Measurements from ENCODE around the gene ERC1.
"Not testable (repeated sequence)": the region's sequence is repeated elsewhere in the genome, so short reads cannot be mapped to it uniquely, and the experiment has no call there.

Gene ERC1

DNA sequence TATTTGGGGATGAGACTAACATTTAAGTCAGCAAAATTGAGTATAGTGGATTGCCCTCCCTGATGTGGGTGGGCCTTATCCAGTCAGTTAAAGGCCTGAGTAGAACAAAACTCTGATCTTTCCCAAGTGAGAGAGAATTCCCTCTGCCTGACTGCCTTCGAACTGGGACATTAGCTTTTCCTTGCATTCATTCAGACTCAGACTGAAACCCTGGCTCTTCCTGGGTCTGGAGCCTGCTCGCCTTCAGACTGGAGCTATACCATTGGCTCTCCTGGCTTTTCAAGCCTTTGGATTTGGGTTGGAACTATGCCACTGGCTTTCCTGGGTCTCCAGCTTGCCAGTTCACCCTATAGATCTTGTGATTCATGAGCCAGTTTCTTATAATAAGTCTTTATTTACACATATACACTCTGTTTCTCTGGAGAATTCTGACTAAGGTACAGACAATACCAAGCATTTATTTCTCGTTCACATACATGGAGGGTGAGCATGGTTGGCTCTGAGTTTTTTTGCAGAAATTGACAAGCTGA lies 296.5 kb downstream of the ERC1 start:
- DNase-seq (ENCODE audit: low read depth in 2 of 2) = no peak

DNA sequence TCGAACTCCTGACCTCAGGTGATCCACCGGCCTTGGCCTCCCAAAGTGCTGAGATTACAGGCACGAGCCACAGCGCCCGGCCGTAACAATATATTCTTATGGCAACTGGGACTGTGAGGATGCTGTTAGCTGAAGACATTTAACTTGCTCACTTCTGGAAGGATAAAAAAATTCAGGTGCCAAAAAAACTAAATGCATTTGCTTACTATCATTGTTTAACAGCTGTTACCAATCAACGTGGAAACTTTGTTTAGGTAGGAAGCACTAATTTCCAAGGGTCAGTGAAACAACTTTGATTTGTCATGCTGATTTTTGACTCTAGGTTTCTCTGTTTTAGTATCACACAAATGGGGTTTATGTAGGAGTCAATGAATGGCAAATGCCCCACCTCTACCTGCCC lies 297.3 kb downstream of the ERC1 start:
- DNase-seq (ENCODE audit: low read depth in 2 of 2) = no peak

DNA sequence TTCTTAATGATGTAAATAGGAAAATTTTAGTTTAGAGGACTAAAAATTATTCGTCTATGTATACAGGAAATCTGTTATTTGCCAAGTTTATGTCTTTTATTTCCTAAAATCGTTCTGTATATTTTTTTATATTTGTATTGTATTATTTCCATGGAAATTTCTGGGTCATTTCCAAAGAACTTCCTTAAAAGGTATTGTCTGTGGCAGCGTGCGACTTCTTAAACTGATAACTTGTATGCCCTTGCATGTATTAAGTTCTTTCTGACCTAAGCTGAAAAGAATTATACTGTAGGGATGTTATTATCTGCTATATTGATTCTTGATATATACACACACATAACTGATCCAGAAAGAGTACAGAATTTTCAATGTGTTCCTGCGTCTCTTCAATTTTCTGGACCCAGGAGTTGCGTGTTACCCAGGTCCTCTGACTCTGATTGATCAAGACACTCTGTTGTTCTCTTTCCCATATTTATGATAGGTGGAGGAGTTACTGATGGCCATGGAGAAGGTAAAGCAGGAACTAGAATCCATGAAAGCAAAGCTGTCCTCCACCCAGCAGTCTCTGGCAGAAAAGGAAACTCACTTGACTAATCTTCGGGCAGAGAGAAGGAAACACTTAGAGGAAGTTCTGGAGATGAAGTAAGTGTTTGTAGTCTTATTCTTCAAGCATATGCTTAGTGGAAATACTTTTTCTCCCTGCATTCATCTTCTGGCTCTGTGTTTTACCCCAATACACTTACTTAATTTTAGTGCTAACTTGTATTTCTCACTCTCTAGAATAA lies 298.5 kb downstream of the ERC1 start:
- DNase-seq (ENCODE audit: low read depth in 2 of 2) = no peak

DNA sequence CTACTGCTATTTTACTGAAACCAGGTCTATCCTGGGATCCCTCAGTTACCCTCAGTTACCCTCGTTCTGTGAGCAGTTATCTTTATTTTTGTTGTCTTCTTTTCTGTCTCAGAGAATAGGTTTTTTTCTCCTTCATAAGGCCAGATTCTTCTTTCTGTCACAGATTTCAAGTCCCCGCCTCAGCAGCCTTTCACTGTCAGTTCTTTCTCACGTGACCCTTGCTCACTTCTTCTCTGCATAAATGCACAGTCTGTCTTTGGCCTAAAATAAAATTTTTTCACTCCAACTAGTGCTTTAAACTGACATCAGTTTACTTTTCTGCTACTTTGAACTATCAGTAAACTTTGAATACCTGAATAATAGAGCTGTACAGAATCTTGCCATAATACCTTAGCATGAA lies 299.7 kb downstream of the ERC1 start:
- no peak for DNase-seq (ENCODE audit: low read depth in 2 of 2)

DNA sequence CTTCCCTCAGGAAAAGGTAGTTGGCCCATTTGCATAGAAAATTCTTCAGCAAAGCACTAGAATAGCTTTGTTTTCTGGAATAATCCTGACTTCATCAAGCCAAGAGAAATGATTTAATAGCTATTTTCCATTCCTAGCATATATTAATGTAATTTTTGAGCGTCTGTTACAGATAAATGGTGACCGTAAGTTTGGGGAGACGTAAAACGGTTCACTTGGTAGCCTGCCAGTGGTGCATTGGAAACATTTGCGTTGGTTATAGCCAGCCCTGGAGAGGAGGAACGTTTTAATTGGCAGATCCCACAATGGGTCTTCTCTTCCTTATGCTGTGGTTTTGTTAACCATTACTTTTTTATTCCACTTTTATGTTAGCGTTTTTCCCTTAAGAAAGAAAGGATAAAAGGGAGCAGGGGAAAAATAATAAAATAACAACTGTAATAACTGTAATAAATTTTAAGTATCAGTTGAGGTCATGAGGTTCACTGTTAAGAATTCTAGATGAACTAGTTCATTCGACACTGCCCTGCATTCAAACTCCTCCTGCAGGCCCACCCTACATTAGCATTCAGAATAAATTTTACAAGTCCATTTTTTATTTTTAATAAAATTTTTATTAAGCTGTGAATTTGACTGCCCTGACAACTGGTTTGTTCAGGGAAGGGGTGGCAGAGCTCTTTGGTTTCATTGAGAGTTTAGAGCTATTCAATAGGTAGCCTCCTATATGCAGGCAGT lies 300.7 kb downstream of the ERC1 start:
- DNase-seq (ENCODE audit: low read depth in 2 of 2) = no peak

DNA sequence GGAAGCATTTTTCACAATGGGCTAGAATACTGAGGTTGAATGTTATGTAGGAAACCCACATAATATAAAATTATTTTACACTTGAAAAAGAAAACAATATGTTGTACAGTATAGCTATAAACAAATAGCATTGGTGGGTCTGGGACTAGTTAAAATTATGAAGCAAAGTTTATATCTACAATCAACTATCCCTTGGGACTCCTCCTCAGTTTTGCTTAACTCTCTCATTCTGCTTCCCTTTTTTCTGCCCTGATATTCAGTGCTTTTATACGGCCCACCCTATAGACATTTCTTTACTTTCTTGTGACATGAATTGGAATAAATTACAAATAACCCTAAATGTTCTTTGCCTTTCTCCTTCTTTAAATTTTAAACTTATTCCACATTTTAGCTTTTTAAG lies 302.9 kb downstream of the ERC1 start:
- no peak for DNase-seq (ENCODE audit: low read depth in 2 of 2)

DNA sequence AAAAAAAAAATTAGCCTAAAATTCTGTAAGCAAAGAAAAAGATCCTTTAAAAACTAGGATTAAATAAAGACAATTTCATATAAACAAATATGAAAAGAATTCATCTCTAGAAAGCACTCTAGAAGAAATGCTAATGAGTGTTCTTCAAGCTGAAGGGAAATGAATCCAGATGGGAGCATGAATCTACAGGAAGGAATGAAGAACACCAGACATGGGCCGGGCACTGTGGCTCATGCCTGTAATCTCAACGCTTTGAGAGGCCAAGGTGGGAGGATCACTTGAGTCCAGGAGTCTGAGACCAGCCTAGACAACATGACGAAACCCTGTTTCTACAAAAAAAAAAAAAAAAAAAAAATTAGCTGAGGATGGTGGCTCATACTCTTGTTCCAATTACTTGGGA lies 306.2 kb downstream of the ERC1 start:
- no peak for DNase-seq (ENCODE audit: low read depth in 2 of 2)

DNA sequence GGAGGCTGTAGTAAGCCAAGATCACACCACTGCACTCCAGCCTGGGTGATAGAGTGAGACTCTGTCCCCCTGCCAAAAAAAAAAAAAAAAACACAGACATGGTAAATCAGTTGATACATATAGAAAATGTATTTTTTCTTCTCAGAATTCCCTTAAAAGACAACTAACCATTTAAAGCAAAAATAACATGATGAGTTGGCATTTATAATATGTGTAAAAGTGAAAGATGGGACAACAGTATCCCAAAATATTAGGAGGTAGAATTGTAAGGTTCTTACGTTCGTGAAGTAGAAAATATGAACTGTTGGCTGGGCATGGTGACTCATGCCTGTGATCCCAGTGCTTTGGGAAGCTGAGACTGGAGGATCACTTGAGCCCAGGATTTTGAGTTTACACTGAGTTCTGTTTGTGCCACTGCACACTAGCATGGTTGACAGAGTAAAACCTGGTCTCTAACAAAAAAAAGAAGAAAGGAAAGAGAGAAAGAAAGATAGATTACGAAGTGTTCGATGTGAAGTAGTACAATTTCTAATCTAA lies 306.7 kb downstream of the ERC1 start:
- DNase-seq (ENCODE audit: low read depth in 2 of 2) = no peak

DNA sequence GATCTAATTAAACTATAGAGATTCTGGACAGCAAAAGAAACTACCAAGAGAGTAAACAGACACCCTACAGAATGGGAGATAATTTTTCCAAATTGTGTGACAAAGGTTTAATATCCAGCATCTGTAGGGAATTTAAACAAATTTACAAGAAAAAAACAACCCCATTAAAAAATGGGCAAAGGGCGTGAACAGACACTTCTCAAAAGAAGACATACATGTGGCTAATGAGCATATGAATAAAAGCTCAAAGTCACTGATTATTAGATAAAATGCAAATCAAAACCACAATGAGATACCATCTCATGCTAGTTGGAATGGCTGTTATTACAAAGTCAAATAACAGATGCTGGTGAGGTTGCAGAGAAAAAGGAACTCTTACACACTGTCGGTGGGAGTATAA lies 309.4 kb downstream of the ERC1 start:
- DNase-seq (ENCODE audit: low read depth in 2 of 2) = no peak

DNA sequence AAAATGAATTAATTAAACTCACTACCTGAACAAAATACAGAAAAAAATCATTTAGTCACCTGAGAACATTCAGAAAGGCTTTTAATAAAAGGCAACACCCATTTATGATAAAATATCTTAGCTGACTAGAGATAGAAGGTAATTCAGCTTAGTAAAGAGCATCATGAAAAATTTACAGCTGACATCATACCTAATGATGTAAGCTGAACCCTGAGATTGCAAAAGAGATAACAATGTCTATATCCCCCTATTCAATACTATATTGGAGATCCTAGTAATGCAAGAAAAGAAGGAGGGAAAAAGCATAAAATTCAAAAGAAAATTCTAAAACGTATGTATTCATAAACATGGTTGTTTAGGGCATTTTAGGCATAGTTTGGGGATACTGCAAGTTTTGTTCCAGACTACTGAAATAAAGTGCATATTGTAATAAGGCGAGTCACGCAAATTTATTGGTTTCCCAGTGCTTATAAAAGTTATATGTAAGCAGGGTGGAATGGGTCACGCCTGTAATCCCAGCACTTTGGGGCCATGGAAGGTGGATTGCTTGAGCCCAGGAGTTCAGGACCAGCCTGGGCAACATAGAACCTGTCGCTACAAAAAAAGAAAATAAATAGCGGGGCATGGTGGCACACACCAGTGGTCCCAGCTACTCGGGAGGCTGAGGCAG lies 311.3 kb downstream of the ERC1 start:
- DNase-seq (ENCODE audit: low read depth in 2 of 2) = no peak

DNA sequence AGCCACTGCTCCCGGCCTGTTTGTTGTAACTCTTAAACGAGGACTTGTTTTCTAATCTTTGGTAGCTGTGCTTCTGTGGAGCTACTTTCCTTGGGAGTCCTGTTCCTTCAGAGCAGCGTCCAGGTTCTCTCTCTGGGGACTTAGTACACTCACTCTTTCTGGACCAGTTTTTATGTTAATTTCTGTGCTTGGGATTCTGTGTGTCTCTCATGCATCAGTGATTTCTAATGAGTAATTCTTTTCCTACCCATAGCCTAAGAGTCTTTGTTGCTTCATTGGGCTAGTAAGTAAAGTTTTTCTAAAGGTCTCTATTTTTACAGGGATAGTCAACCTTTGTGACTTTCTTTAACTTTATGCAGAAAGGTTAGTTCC lies 314.0 kb downstream of the ERC1 start:
- no peak for DNase-seq (ENCODE audit: low read depth in 2 of 2)

DNA sequence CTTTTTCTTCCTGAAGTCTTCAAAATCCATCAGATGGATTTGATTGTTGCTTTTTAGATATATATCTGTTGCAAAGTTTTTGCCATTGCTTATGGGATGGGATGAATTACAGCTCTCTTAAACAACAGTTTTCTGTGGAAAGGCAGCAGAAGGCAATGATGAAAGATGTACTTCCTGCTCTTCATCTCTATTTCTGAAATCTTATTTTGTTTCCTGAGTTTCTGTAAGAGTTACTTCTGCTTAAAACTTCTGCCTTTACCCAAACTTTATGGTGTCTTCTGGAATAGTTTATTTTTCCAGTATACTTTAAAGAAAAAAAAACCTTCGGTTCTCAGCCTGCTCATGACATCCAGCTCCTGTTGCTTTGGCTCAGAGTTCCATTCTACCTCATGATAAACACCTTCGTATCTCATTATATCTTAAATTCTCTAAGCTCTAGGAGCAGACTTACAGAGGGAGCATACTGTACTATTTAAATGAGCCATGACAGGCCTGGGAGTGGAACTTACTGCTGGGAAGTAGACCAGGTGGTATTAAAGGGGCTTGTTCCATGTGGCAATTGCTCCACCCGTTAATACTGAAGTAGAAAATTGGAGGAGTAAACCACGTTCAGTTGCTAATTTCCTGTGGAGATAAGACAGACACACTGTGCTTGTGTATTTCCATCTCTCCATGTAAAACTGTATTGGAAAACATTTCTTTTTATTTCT lies 314.9 kb downstream of the ERC1 start:
- DNase-seq (ENCODE audit: low read depth in 2 of 2) = no peak

DNA sequence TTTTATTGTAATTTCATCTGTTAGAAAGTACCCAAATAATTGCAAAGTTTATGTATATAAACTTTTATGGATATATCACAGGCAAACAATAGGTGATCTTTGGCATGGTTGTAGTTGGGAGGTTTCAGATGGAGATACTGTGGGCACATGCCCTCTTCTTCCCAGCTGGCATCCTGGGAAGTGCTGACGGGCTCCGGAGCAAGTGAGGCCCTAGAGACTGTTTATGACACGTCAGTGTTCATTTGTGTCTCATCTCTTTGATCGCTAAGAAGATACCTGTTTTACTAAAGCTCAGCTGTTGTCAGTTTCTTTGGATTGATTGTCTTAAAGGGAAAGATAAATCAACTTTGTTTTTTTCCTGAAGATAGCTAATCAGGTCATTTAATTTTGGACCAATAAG lies 315.8 kb downstream of the ERC1 start:
- no peak for DNase-seq (ENCODE audit: low read depth in 2 of 2)

DNA sequence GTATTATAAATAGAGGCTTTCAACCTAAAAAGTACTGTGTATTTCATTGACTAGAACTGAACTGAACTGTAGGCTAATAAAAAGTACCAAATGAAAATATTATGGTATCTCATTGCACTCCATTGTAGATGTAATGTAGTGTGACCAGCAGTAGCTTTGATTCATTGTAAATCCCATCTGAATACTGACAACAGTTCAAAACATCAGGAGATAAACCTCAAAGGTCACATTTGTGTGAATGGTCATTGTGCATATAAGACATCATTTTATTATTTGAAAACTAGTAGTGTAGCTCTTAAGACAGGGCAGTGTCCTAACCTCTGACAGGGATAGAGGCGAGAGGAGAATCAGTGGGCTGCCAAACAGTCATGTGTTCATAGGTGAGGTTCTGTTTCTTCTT lies 316.8 kb downstream of the ERC1 start:
- no peak for DNase-seq (ENCODE audit: low read depth in 2 of 2)

DNA sequence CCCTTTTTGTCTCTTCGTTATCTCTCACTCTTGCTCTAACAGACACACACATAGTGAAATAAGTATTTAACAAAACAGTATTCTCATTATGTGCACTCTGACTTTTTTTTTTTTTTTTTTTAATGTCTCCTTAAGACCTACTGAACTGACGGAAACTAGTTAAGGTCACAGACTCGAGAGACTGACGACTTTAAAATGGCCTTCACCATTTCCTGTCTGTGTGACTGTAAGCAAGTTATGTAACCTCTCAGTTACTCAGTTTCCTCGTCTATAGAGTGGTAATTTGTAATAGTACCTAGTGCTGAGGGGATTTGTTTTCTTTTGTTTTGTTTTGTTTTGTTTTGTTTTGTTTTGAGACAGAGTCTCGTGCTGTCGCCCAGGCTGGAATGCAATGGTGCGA lies 318.6 kb downstream of the ERC1 start:
- DNase-seq (ENCODE audit: low read depth in 2 of 2) = no peak

DNA sequence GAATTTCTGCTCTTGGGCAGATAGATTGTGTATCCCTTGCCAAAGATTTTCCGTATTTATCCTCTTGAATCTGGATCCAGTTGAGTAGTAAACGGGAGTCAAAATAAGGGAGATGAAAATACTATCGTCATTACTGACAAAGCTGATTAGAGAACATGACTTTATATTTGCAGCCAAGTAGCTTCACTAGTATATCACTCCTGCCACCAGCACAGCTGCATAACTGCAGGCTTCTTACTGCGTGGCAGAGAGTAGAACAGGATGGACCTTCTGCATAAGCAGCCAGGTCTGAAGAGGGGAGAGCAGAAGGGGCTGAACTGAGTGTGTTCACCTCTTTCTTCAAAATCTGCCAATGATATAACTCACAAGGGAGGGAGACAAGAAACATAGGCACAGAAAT lies 319.6 kb downstream of the ERC1 start:
- no peak for DNase-seq (ENCODE audit: low read depth in 2 of 2)

DNA sequence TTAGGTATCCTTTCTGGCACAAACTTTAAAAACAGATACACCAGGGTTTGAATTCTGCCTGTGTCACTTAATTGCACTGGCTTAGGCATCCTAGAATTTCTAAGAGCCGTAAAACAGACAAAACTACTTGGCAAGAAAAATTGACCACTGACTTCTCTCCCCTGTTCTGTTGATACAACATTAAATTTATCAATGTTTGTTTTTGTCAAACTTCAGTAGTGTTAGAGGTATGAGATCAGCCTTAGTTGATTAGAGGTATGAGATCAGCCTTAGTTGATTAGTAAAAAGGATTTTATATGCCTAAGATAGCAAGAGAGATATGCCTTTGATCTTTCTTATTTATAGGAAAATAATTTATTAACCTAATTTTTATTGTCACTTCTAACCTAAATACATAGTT lies 320.1 kb downstream of the ERC1 start:
- DNase-seq (ENCODE audit: low read depth in 2 of 2) = no peak

DNA sequence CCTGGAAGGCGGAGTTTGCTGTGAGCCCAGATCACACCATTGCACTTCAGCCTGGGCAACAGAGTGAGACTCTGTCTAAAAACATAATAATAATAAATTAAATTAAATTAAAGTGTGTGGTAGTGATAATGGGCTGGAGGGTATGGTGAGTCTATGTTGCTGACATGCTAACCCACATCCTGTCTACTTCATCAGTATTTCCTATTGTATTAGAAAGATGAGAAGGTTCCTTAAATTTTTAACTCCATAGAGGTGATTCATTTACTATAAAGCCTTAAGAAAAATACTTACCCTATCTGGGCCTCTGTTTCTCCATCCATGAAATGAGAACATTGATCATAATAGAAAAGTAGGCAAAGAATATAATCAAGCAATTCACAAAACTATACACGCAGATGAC lies 322.9 kb downstream of the ERC1 start:
- no peak for DNase-seq (ENCODE audit: low read depth in 2 of 2)

DNA sequence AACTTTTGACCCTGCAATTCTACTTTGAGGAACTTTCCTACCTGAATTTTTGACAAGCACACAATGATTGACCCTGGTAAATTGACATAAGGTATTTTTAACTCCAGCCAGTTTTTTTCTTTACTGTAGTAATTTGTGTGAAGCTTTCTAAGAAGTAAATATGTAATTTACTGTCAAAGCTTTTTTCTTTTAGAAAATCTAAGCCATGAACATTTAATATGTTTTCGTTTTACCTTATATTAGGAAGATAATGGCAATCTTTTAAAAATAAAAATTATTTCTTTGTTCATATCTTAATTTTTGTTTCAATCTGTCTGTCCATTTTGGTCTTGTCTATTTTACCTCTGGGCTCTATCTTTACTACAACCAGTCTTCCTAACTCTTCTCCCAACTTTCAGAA lies 323.5 kb downstream of the ERC1 start:
- DNase-seq (ENCODE audit: low read depth in 2 of 2) = no peak

DNA sequence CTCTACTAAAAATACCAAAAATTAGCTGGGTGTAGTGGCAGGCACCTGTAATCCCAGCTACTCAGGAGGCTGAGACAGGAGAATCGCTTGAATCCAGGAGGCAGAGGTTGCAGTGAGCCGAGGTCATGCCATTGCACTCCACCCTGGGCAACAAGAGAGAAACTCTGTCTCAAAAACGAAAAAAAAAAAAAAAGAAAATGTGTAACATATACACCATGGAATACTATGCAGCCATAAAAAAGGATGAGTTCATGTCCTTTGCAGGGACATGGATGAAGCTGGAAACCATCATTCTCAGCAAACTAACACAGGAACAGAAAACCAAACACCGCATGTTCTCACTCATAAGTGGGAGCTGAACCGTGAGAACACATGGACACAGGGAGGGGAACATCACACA lies 326.0 kb downstream of the ERC1 start:
- DNase-seq (ENCODE audit: low read depth in 2 of 2) = not testable (repeated sequence)

DNA sequence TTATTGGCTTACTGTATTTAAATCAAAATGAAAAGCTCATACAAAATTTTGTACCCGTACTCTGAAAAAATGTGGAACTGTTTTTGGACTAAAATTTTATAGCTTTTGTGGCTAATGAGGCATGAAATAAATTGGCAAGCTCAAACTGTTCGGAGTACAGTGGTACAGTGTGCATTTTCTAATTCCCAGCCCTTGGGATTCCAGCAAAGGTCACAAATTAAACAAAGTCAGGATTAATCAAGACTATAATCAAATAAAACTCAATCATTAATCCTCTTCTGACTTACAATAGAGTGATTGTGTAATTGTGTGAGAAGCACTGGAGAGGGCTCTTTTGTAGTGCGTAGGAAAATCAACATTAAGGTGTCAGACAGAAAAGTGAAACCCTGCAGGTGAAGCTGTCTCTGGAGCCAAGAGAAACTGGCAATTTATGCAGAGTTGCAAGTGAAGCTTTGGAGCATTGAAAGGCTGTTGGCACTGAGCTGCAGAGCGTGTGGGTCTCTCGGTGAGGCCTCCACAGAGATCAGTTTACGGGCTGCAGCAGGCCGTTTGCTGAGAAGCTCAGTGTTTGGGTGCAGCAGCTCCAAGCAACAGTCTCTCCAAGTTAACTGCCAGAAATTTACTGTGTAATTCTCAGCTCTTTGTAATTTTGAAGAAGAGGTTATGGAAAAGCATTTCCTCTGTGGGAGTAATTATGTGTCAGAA lies 327.5 kb downstream of the ERC1 start:
- DNase-seq (ENCODE audit: low read depth in 2 of 2) = no peak
